Endothelial cell of umbilical vein (primary cell): Measurements from ENCODE around the gene PDLIM5. TPM values are rescaled to one million over a fixed set of nuclear protein-coding genes. Genes with fewer than 3 reads are reported as not detected.

Experiments
- BruUV-seq: library from RNA; stranded (reverse); fragments of 400-500 nt; replicated peaks from 2 replicates; lab custom pipeline; 2021; lab: Mats Ljungman, UMichigan
- CTCF ChIA-PET: fragments of 300-600, 350-600 bp; sonication (Branson Sonifier 250); formaldehyde crosslinking; loops from one replicate; lab custom pipeline; 2021; ENCODE audit warnings: antibody characterized with exemption, inconsistent platforms; lab: Charles Lee
- POLR2A ChIA-PET: fragments of 300-600, 350-600 bp; sonication (Branson Sonifier 250); formaldehyde crosslinking; loops from one replicate; lab custom pipeline; 2021; ENCODE audit warnings: antibody characterized with exemption, inconsistent platforms; lab: Charles Lee
- DNase-seq: peaks from one replicate; pipeline ENCODE4 v3.0.0-alpha.2; 2011; ENCODE audit warnings: low read depth, low spot score
- FAIRE-seq: peaks from 2 replicates; lab custom pipeline; 2011; peaks lifted over from hg19 to GRCh38; lab: Jason Lieb, UNC
- H2AFZ ChIP-seq: 2 replicates; pipeline ENCODE4 v1.6.0; 2012; ENCODE audit warnings: low read depth, low read length, control low read depth, inconsistent platforms
- H3K27ac ChIP-seq: 2 replicates; pipeline ENCODE4 v1.5.1; 2011; ENCODE audit warnings: low read depth, mild to moderate bottlenecking, control low read depth, low read length, moderate library complexity; ENCODE audit not compliant: insufficient read depth
- H3K27me3 ChIP-seq, 2 experiments: 2 replicates each; pipeline versions ENCODE4 v1.6.0 to v1.6.1; 2011; ENCODE audit warnings: low read length in 2 of 2, mixed read lengths in 1 of 2; ENCODE audit not compliant: control insufficient read depth in 2 of 2, insufficient read depth in 2 of 2
- H3K36me3 ChIP-seq, 2 experiments: 2 replicates in 1 of 2; 3 replicates in 1 of 2; pipeline ENCODE4 v1.5.1; 2011; ENCODE audit warnings: low read length in 2 of 2, mild to moderate bottlenecking in 1 of 2, moderate library complexity in 1 of 2; ENCODE audit not compliant: control insufficient read depth in 2 of 2, insufficient read depth in 2 of 2; ENCODE audit errors: extremely low read depth in 1 of 2
- H3K4me1 ChIP-seq: 3 replicates; pipeline ENCODE4 v1.5.1; 2011; ENCODE audit warnings: mild to moderate bottlenecking, low read length; ENCODE audit not compliant: control insufficient read depth, insufficient read depth; ENCODE audit errors: extremely low read depth
- H3K4me2 ChIP-seq: 2 replicates; pipeline ENCODE4 v1.6.1; 2011; ENCODE audit warnings: low read length, control low read depth, mixed read lengths; ENCODE audit not compliant: insufficient read depth
- H3K4me3 ChIP-seq, 3 experiments: fragments of 200-600 bp in 1 of 3; sonication (generic), shearing (Covaris generic) in 1 of 3; replicated peaks in 1 of 3; 2 replicates each; pipeline ENCODE4 v1.5.1; 2011 to 2016; ENCODE audit warnings: control low read depth in 3 of 3, low read length in 3 of 3, mild to moderate bottlenecking in 2 of 3, inconsistent platforms in 1 of 3, low read depth in 1 of 3, moderate library complexity in 1 of 3; ENCODE audit not compliant: insufficient read depth in 1 of 3
- H3K79me2 ChIP-seq: 2 replicates; pipeline ENCODE4 v1.6.0; 2012; ENCODE audit warnings: low read length, inconsistent platforms; ENCODE audit not compliant: control insufficient read depth, insufficient read depth
- H3K9ac ChIP-seq: replicated peaks from 2 replicates; pipeline ENCODE3; 2011; ENCODE audit warnings: low read length, control low read depth; ENCODE audit not compliant: insufficient read depth; ENCODE audit errors: extremely low read depth
- H3K9me1 ChIP-seq: replicated peaks from 3 replicates; pipeline ENCODE4 v1.6.0; 2011; ENCODE audit warnings: mild to moderate bottlenecking, low read length; ENCODE audit not compliant: control insufficient read depth, insufficient read depth; ENCODE audit errors: extremely low read depth
- H3K9me3 ChIP-seq: replicated peaks from 2 replicates; pipeline ENCODE4 v1.5.1; 2012; ENCODE audit warnings: low read length, inconsistent platforms; ENCODE audit not compliant: control insufficient read depth, insufficient read depth
- H4K20me1 ChIP-seq: replicated peaks from 2 replicates; pipeline ENCODE3; 2011; ENCODE audit warnings: mild to moderate bottlenecking, low read length; ENCODE audit not compliant: control insufficient read depth, insufficient read depth; ENCODE audit errors: extremely low read depth
- CTCF ChIP-seq, 2 donors: IDR thresholded peaks; 1 replicate in 1 of 2; 2 replicates in 1 of 2; pipeline ENCODE4 v1.5.1; 2011; ENCODE audit warnings: low read length in 2 of 2, mild to moderate bottlenecking in 2 of 2, moderate library complexity in 2 of 2, control low read depth in 1 of 2, inconsistent platforms in 1 of 2, low read depth in 1 of 2; ENCODE audit not compliant: insufficient read depth in 1 of 2; ENCODE audit errors: extremely low read depth in 1 of 2
- EZH2 ChIP-seq: IDR thresholded peaks from 2 replicates; pipeline ENCODE4 v1.6.1; 2012; ENCODE audit warnings: borderline replicate concordance, low read depth, mild to moderate bottlenecking, moderate library complexity, low read length, inconsistent platforms; ENCODE audit not compliant: severe bottlenecking
- FOS ChIP-seq: IDR thresholded peaks from 2 replicates; pipeline ENCODE4 v1.6.1; 2011; ENCODE audit warnings: mild to moderate bottlenecking, low read length, moderate library complexity, borderline replicate concordance; ENCODE audit not compliant: insufficient read depth
- GATA2 ChIP-seq: IDR thresholded peaks from 2 replicates; pipeline ENCODE4 v1.7.0; 2011; ENCODE audit warnings: low read depth, mild to moderate bottlenecking, moderate library complexity, mixed read lengths, low read length; ENCODE audit not compliant: insufficient read length, insufficient read depth
- JUN ChIP-seq: IDR thresholded peaks from 2 replicates; pipeline ENCODE4 v1.6.1; 2011; ENCODE audit warnings: borderline replicate concordance, low read depth; ENCODE audit not compliant: insufficient read length, insufficient read depth
- MAX ChIP-seq: IDR thresholded peaks from 2 replicates; pipeline ENCODE4 v1.6.1; 2011; ENCODE audit not compliant: insufficient read depth, insufficient read length
- POLR2A ChIP-seq: IDR thresholded peaks from 2 replicates; pipeline ENCODE4 v1.6.1; 2012; ENCODE audit warnings: low read depth, mild to moderate bottlenecking, control low read depth, low read length
- dilution Hi-C: fragments of 300-500 bp; cut with MboI; formaldehyde crosslinking; loops from one replicate; pipeline ENCODE4 v1.15.0; 2019; ENCODE audit warnings: low sequenced_read_pairs; ENCODE audit not compliant: extremely low pct_ligation_motif_present
- intact Hi-C: fragments of 100-400 bp; cut with micrococcal nuclease; formaldehyde crosslinking; loops from one replicate; pipeline ENCODE4 v1.10.0; 2022
- polyA plus RNA-seq, 4 experiments: library from polyadenylated mRNA; depleted of rRNA in 3 of 4; stranded (reverse) in 3 of 4; unstranded in 1 of 4; fragments of >200 nt; gene quantifications; 2 replicates each; pipeline versions ENCODE4 v1.2.1 to v1.2.3, GENCODE V29; 2011 to 2012; ENCODE audit warnings: missing spikeins in 1 of 4
- total RNA-seq: library from RNA; stranded (reverse); gene quantifications from 2 replicates; pipeline ENCODE4 v1.2.3, GENCODE V29; 2021

Gene PDLIM5
- total and polyA plus RNA-seq, 2 donors (not counting 3 experiments of a cell fraction or from before 2014, with no cell fraction given) = 243 to 310 TPM

GRCh38 chr4:94669672-94670664 is 218.2 kb downstream of the PDLIM5 start:
- Histone ChIP-seq H3K36me3 (peaks cover 0 to 5% of the 10 kb centered on the region in 2 experiments), H3K9me3 (no peaks in the 10 kb centered on the region), H3K27ac (no peak overlapping the region), H3K27me3 (no peaks in the 10 kb centered on the region), H3K9me1 (no peaks in the 10 kb centered on the region), H3K4me1 (peaks cover 11% of the 10 kb centered on the region), H2AFZ (no peak overlapping the region), H3K9ac (no peak overlapping the region), H3K4me2 (no peak overlapping the region), H3K79me2 (no peaks in the 10 kb centered on the region), H4K20me1 (no peaks in the 10 kb centered on the region), H3K4me3 (no peak overlapping the region)
- ChIA-PET POLR2A (no interaction called here), CTCF (interaction anchor here (1.4 to 1.6 kb wide), 2 partner anchors 425 to 455 kb away, joined by 3 to 5 read pairs; no protein-coding TSS in a partner anchor)
- no TSS peak for BruUV-seq
- intact Hi-C loops (loop anchor here (5.0 kb wide), 1 partner anchor 87 kb away; the partner anchor contains the start of gene BMPR1B), dilution Hi-C loops (no loop called here)
- FAIRE-seq (no peak), DNase-seq (peak; percentile 62)
- no peak for TF ChIP-seq POLR2A
- TF ChIP-seq GATA2 = peak; percentile 16
- TF ChIP-seq JUN = peak; percentile 4

- no peak overlapping the region for H3K4me2 ChIP-seq
- intact Hi-C loops (no loop called here), dilution Hi-C loops (no loop called here)
- H3K4me1 ChIP-seq = peaks cover 11% of the 10 kb centered on the region
- TF ChIP-seq FOS (no peak), MAX (no peak), EZH2 (no peak), JUN (no peak), CTCF (IDR thresholded peaks at IDR 0.05; ENCODE audit: extremely low read depth in 1 of 2, insufficient read depth in 1 of 2, low read depth in 1 of 2, low read length in 2 of 2) (no peak)
- no peaks in the 10 kb centered on the region for H3K79me2 ChIP-seq
- H4K20me1 ChIP-seq = no peaks in the 10 kb centered on the region
- no peak overlapping the region for H3K9ac ChIP-seq
- no TSS peak for BruUV-seq
- H2AFZ ChIP-seq = no peak overlapping the region
- CTCF ChIA-PET = interaction anchor here (1.4 to 1.6 kb wide), 2 partner anchors 424 to 454 kb away, joined by 3 to 5 read pairs; no protein-coding TSS in a partner anchor
- POLR2A ChIA-PET = no interaction called here
- DNase-seq = no peak
- no peak for FAIRE-seq
- H3K9me1 ChIP-seq = no peaks in the 10 kb centered on the region
- H3K27ac ChIP-seq = no peak overlapping the region
- H3K4me3 ChIP-seq = no peak overlapping the region
- H3K36me3 ChIP-seq = peaks cover 0 to 4% of the 10 kb centered on the region in 2 experiments
- H3K9me3 ChIP-seq = no peaks in the 10 kb centered on the region
- no peaks in the 10 kb centered on the region for H3K27me3 ChIP-seq
These were observed 219.4 kb downstream of the PDLIM5 start for GRCh38 chr4:94671113-94671512.
